ENCODE results near the gene LAMA5.

The LAMA5 gene

DNA sequence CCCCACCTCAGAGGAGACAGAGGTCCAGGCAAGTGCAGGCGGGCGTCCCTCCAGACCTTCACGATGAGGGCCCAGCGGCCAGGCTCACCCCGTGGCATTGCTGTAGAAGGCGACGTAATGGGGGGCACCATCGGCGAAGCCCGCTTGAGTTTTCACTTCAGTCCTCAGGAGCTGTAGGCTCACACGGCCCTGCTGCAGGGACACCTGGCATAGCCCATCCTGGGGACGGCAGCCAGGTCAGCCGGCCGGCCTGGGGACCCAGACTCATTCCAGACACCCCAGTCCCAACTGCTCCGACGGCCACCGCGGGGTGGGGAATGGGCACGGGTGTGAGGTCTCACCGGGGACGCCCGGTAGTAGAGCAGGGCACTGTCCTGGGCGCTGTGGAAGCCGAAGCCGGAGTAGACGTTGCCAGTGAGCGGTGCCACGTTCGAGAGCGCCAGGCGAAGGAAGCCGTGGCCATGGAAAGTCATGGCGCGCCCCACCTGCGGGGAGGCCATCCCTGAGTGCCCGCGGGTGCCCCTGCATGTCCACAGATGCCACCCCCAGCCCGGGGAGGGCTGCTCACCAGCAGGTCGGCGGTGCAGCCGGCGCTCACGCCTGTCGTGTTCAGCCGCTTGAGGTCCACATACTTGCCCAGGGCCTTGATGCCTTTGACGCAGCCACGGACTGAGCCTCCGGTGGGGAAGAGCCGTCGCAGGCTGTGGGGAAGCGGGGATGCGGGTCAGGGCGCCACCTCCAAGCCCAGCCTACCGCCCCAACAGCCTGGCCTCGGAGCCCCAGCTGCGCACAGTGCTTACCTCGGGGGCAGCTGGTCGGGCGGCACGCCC is 55.1 kb downstream of the LAMA5 start:
- DNase-seq: no peak

DNA sequence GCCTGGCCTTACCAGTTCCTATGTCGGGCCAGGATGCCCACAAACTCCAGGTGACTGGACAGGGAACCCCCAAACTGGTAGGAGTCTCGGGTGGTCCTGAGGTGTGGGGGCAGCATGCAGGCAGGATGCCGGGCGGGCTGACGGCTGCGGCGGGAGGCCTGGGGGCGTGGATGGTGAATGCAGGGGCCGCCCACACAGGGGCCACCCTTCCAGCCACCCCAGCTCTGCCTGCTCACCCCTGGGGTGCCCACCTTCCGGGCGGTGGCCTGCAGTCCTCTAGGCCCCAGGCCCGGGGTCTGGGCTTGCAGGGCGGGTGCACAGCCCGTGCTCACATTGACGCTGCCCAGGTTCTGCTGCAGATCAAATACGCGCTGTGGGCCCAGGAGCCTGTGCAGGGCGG is 56.0 kb downstream of the LAMA5 start:
- no peak for DNase-seq

DNA sequence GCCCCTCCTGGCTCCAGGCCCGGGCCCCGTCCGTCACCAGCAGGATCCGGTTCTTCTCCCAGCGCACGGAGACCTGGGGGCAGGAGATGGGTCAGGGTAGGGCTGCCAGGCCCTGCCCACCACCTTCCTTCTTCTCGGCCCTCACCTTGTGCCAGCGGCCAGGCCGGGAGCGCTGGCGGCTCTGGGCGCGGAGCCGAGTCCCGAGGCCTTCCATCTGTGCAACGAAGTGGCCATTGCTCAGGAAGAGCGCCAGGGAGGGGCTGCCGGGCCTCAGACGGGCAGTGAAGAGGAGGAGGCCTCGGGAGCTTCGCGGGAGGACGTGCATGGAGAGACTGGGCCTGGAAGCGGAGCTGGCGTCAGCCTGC is 56.4 kb downstream of the LAMA5 start:
- no peak for DNase-seq

DNA sequence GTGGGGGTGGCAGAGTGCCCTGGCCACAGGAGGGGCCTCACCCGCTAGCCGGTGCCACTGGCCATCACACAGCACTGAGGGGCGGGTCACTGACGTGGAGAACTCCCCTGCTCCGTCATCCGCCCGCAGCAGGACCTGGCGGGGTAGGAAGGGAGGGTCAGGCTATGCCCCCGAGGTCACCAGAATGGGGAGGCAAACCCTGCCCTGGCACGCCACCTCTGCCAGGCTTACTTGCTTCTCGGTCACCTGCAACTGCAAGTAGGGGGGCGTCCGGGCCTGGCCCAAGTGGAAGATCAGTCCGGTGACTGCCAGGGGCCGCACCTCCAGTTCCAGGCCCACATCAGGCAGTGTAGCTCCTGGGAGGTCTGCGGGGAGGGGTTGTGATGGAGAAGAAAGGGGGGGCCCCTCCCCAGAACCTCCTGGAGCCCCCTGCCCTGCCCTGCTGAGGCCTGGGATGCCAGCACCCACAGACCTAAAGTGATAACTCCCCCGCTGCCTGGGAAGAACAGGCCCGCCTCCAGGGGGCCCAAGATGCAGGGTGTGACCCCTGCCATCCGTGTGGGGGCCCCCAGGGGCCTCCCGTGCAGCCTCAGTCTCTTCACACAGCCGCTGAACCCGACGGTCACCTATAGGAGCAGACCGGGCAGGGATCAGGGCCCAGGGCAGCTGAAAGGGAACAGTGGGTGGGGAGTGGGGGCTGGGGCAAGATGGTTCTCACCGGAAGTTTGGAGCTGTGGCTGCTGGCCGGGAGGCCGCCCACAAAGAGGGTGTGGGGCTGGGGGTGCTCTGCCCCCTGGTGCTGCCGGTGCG is 57.0 kb downstream of the LAMA5 start:
- DNase-seq: no peak

DNA sequence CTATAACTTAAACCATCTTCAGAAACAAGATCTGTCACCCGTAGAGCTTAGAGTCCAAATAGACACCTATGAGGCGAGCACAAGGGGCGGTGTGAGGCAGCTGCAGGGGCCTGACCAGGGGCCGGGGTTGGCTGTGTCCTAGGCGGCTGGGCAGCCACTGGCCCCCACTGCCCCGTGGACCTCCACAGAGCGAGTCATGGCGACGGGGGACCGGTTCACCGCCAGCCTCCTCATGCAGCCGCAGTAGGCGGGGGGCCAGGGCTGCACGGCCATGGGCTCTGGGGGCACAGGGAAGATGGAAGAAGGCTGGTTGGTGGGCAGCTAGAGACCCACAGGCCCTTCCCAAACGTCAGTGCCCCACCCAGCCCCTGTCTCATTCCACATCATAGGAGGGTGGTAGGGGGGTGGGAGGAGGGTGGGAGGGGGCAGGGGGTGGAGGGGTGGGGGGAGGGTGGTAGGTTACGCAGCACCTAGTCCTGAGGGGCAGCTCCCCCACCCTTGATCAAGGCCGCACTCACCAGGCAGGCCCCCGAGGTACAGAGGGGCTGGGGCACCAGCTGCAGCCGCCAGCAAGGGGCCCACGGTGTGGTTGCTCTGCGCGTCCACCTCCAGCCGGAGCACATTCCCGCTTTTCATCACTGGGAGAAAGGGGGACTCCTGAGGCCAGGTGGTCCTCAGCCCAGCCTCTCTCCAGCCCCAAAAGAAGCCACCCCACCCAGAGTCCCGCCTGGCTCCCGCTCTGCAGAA is 57.7 kb downstream of the LAMA5 start:
- DNase-seq: no peak

DNA sequence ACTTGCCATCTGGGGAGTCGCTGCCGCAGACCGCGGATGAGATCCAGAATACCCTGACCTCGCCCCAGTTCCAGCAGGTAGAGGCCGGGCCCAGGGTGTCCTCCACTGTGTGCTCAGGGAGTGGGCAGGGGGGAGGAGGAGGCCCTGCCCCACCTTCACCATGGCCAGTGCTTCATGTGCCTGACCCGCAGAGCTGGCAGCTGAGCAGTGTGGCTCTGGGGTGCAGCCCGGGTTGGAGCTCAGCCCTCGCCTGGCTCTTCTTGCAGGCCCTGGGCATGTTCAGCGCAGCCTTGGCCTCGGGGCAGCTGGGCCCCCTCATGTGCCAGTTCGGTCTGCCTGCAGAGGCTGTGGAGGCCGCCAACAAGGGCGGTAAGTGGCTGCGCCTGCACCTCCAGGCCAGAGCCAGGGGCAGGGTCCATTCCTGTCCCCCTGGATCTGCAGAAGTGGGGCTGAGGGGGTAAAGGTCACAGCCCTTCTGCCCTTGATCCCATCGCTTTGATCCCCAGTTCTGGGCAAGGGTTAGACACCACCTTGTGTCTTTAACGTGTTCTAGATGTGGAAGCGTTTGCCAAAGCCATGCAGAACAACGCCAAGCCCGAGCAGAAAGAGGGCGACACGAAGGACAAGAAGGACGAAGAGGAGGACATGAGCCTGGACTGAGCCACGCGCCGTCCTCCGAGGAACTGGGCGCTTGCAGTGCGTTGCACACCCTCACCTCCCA is 58.9 kb downstream of the LAMA5 start:
- no peak for DNase-seq

DNA sequence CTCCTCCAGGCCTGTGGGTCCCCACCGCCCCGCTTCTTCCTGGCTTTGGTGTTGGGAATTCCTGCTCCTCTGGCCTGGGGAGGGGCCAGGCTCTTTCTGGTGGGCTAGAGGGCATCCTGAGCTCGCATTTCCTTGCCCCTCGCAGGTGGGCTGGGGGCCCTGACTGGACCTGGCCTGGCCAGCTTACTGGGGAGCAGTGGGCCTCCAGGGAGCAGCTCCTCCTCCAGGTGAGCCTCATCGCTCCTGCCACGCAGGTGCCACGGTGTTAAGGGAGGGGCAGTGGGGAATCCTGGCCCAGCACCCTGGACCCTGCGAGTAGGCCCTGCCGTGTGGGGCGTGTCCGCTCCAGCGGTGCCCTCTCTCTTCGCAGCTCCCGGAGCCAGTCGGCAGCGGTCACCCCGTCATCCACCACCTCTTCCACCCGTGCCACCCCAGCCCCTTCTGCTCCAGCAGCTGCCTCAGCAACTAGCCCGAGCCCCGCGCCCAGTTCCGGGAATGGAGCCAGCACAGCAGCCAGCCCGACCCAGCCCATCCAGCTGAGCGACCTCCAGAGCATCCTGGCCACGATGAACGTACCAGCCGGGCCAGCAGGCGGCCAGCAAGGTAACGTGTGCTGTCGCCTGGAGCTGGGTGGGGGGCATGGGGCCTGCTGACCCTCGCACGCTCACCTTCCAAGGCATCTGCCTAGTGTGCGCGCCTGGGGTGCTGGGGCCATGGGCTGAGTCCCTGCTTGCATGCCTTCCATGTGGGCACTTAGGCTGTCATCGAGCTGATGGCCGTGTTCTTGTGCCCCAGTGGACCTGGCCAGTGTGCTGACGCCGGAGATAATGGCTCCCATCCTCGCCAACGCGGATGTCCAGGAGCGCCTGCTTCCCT is 59.6 kb downstream of the LAMA5 start:
- no peak for DNase-seq

DNA sequence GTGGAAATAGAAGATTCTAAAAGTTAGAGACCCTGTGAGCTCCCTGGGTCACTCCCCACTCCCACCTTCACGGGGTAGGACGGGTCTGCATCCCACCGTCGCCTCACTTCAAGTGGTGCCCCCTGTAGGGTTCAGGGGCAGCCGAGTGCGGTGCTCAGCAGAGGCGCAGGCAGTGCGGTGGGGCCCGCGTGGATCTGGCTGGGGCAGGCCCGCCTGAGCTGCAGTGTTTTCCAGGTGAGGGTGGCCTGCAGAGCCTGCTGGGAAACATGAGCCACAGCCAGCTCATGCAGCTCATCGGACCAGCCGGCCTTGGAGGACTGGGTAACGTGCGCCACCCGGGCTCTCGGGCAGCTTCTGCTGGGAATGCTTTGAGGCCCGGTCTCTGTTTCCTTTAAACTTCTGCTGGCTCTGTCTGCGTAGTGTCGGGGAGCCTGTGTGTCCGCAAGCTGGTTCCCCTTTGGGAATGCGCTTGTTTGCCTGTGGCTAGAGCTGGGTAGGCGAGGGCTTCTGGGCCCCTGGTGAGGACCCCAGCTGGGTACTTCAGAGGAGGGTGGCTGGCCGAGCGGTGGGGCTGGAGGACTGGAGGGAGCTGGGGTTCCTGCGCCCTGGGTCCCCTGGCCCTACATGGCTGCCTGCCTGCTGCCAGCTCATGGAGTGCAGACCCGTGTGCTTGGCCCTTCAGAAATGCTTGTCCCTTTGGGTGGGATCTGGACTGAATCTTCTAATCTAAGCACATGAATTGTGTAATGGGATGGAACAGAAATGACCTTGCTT is 60.5 kb downstream of the LAMA5 start:
- no peak for DNase-seq

DNA sequence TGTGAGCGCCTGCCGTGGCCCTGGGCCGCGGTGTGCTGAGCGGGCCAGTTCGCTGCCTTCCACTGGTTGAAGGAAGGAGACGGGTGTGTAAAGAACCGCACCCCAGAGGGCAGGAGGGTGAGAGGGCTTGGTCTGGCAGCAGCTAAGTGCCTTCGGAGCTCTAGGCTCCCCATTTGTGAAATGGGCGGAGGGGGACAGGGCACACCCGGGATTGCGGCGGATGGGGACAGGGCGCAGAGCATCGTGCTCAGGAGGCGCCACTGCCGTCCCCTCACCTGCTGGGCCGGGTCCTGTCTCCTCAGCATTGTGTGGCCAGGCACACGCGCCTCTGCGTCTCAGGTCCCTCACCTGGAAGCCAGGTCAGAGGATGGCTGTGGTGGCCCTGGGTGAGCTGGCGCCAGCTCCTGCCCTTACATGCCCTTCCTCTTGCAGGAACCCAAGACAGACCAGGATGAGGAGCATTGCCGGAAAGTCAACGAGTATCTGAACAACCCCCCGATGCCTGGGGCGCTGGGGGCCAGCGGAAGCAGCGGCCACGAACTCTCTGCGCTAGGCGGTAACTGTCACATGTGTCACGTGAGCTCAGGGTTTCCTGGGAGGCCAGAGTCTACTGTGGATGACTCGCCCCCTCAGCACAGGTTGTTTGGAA is 61.2 kb downstream of the LAMA5 start:
- no peak for DNase-seq

DNA sequence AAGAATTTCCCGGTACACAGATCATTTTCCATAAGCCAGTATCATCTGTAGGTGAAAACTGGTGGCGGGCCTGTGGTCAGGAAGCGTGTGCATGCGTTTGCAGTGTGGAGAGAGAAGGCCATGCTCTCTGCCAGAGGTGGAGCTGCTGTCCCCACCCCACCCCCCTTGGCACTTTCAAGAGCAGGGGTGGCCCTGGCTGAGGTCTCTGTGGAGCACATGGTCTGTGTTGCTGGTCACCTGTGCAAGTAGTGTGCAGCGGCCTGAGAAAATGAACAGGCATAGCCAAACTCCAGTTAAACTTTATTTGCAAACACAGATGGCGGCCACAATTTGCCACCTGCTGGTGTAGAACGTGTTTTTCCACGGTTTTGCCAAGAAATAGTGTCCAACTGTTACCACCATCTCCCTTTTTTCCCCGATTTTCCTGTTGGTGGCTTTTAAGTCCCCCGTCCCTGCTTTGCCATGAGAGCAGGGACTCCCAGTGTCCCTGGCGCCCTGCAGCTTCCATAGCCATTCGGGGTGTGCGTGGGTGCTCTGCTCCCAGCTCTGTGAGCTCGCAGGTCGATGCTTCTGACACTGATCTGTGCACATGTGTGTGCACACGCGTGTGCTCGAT is 61.9 kb downstream of the LAMA5 start:
- no peak for DNase-seq

DNA sequence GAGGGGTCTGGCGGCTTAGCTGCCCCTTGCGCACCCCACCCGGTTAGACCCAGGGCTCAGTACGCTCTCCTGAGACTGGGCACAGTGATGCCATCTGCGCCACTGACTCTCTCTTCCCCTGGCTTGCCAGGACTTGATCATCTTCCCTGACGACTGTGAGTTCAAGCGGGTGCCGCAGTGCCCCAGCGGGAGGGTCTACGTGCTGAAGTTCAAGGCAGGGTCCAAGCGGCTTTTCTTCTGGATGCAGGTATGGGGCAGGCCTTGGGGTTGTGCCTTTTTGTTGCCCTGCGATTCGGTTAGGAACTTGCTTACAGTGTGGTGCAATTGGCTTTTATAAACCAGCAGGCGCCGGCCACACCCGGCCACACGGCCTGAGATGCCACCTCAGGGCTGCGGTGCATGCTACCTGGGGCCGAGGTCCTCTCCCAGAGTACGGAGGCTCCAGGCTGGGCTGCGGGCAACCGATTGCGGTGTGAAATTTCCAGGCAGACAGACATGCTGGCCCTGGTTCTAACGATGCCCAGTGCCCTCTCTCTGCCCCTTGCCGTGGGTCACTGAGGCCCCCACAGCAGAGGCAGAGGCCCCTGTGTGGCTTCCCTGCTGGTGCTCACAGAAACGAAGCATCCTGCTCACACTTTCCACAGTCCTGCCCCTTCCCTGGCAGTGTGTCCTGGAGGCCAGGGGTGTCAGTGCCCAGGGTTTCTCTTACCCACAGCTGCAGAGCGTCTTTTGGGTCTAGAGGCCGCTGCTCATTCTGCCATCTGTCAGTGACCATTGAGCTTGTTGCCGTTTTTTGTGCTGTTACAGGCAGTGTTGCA is 62.6 kb downstream of the LAMA5 start:
- no peak for DNase-seq

DNA sequence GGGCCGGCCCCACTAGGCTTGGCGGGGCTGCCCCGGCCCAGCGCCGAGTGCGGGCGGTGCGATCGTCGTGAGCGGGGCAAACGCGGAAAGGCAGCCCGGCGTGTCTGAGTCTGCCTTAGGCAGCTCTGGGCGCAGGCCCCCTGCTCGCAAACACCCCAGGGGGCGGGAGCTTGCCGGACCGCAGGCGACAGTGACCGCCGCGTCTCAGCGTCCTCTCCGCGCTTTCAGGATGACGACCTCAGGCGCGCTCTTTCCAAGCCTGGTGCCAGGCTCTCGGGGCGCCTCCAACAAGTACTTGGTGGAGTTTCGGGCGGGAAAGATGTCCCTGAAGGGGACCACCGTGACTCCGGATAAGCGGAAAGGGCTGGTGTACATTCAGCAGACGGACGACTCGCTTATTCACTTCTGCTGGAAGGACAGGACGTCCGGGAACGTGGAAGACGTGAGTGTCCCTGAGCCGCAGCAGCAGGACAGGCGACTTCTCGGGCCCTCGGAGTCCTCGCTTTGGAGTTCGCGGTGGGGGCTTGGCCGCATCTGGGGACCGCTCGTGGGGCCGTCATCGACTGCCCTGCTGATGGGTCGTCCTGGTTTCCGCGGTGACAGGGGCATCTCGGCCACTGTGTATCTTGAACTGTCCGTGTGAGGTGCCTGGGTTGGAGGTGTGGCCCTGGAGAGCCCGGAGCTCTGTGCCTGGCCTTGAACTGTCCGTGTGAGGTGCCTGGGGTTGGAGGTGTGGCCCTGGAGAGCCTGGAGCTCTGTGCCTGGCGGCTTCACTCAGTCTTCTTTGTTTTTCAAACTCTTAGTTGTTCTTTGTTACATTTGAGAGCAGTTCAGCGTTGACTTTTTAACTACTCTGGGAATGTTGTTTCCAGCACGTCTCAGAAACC is 63.5 kb downstream of the LAMA5 start:
- no peak for DNase-seq

DNA sequence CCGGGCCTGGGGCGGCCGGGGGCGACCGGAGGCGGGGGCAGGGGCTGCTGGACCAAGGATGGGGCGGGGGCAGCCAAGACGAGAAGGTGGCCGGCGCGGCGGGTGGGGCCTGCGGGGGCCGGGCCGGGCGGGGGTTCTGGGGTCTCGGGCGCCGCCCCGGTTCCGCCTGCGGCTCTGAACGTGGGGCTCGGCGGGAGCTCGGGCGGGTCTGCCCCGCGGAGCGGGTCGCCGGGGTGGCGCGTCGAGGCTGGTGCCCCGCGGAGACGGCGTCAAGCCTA is 64.1 kb downstream of the LAMA5 start:
- no peak for DNase-seq

DNA sequence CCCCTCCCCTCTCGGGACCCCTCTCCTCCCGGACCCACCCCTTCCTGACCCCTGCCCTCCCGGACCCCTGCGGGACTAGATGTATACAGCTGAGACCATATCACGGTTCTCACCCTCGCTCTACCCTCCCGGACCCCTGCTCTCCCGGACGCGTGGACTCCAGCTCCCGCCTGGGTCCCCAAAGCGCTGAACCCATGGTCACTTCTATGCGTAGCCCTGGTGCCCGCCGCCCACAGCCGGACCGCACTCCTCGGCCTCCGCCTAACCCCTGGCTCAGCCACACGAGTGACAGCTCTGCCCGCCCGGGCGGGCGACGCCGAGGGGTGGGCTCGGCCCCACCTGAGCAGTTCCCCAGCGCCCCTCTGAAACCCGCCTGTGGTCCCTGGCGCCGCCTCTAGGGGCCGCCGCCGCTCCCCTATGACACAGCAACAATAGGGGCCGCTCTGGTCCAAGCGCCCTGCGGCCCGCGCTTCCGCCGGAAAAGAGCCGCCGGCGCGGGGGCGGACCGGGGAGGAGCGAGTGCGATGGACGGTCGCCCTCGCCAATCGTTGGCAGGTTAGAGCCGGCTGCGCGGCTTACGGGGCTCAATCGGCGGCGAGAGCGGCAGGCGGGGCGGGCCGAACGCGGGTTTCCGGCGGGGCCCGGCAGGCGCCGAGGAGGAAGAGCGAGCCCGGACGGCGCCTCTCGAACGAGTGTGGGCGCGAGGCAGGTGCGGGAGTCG is 64.6 kb downstream of the LAMA5 start, which contains the start of gene ADRM1:
ADRM1 (plus strand) TSS at position 657 of the 721 bp plus-strand sequence. CDS start 572 bp downstream, outside the sequence.
- peak; percentile 69 for DNase-seq

DNA sequence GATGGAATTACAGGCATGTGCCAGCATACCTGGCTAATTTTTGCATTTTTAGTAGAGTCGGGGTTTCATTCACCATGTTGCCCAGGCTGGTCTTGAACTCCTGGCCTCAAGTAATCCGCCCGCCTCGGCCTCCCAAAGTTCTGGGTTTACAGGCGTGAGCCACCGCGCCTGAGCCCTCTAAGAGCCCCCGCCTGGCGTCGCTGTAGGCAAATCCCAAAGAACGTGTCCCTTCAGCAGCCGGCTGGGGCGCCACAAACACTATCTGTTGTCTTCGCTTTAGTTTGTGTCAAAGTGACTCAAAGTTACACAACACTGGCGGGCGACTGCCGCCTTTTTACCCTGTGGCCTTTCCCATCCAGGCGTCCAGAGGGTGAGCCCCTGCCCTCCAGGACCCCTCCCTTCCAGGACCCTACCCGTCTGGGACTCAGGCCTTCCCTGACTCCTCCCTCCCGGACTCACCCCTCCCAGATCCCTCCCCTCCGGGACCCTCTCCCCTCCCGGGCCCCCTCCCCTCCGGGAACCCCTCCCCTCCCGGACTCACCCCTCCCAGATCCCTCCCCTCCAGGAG is 65.3 kb downstream of the LAMA5 start:
- DNase-seq: peak; percentile 67

DNA sequence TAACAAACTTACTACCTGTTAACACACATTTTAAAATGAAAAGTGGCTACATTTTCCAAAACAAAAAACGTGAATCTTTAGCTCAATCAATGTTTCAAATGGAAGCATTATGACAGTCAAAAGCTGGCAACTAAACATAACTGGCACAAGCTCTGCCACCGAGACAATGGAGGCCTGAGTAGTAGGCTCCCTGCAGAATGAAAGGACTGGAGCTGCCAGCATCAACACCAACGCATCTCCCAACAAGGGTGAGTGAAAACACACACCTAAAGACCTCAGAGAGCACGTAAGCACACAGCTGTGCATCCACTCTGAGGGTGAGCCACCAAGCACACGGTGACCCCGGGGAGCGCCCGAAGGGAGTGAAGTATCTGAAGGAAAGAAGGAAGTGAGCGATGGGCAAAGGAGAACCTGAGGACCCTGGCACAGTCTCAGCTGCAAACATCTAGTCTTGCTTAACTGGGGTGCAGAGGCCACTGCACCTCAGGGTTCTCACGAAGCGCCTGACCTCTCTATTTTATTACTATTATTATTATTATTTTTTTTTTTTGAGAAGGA is 65.9 kb downstream of the LAMA5 start:
- no peak for DNase-seq

DNA sequence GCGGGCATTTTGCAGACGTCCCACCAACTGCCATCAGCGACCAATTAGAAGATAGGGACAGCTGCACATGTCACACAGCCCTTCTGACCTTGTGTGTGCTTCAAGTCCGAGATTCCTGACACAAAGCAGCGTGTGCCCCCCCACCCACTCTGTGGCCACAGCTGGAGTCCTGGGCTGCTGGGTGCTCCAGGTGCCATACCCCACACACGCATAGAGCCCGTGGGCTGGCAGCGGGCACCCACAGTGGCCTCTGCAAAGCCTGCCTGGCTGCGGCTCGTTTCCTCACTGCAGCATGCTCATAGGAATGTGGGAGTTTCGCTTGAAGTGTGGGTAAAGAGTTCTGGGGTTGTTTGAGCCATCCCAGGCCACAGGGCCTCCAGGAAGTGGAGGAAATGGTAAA is 66.8 kb downstream of the LAMA5 start:
- DNase-seq: no peak
